Rectal smooth muscle tissue (tissue), 1 donor: ENCODE measurements around the gene TMEM17.
"Not testable (repeated sequence)": the region's sequence is repeated elsewhere in the genome, so short reads cannot be mapped to it uniquely, and the experiment has no call there.

Experiments used
- H3K27ac ChIP-seq: one replicate; pipeline ENCODE4 v1.7.0; 2013; ENCODE audit warnings: low read depth, low read length, inconsistent platforms
- H3K27me3 ChIP-seq: one replicate; pipeline ENCODE4 v1.7.0; 2013; ENCODE audit warnings: low read length; ENCODE audit not compliant: control insufficient read depth, insufficient read depth
- H3K36me3 ChIP-seq: one replicate; pipeline ENCODE4 v1.7.0; 2013; ENCODE audit warnings: low read length; ENCODE audit not compliant: control insufficient read depth, insufficient read depth
- H3K4me1 ChIP-seq: one replicate; pipeline ENCODE4 v1.7.0; 2013; ENCODE audit warnings: low read length; ENCODE audit not compliant: control insufficient read depth, insufficient read depth
- H3K4me3 ChIP-seq: one replicate; pipeline ENCODE4 v1.7.0; 2013; ENCODE audit warnings: low read length
- H3K9ac ChIP-seq: one replicate; pipeline ENCODE4 v1.7.0; 2013; ENCODE audit warnings: low read length

The TMEM17 gene

DNA sequence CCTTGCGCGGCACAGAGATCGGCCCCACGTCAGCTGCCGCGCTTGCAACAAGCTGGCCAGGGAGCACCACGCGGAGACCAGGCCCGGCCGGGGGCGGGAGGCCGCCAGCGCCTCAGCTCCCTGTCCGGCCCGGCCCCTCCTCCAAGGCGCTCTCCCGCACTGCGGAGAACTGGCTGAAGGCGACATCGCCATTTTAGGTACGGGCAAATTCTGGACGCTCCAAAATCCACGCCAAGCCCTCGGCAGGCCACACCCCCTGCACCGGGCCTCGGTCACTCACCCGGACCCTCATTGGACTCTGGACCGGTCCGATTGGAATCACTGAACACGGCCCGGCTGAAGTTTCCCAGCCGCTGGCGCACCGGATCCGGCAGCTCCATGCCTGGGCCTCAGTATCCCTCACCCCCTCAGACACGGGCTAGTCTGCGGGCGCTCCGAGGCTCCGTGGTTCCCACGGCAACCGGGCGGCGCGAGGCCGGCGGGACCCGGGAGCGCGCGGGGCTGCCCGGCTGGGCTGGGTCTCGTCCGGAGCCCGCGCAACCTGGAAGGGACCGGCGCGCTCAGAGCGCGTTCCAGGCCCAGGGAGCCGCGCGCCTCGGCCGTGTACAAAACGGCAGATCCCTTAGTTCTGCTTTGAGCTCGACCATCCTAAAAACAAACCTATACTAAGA lies at the start of gene TMEM17:
Gene TMEM17 (minus strand): TSS at position 446 of the 671 bp plus-strand sequence. CDS start 66 bp downstream, at position 380.
- Histone ChIP-seq H3K9ac (peak within 1 kb of the TSS; percentile 55), H3K27ac (peak within 1 kb of the TSS; percentile 90), H3K36me3 (no peaks in the 10 kb centered on the region), H3K4me1 (peaks cover 6% of the 10 kb centered on the region), H3K27me3 (no peaks in the 10 kb centered on the region), H3K4me3 (peak within 1 kb of the TSS; percentile 84)

- Histone ChIP-seq H3K27ac (no peak overlapping the region), H3K9ac (no peak overlapping the region), H3K36me3 (no peaks in the 10 kb centered on the region), H3K4me3 (no peak overlapping the region), H3K27me3 (no peaks in the 10 kb centered on the region), H3K4me1 (no peaks in the 10 kb centered on the region)
Measured at GRCh38 chr2:62554440-62554839, 48.4 kb upstream of the TMEM17 start.

DNA sequence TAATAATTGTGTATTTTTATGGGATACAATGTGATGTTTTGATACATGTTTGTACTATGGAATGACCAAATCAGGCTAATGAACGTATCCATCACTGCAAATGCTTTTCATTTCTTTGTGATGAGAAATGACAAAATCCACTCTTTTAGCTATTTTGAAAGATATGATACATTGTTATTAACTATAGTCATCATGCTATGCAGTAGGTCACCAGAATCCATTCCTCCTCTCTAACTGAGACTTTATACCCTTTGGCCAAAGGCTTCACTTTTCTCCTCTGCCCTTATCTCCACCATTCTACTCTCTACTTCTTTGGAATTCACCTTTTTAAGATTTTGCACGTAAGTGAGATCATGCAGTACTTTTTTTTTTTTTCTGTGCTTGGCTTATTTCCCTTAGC lies 44.5 kb upstream of the TMEM17 start:
- Histone ChIP-seq H3K27me3 (no peaks in the 10 kb centered on the region), H3K9ac (no peak overlapping the region), H3K36me3 (no peaks in the 10 kb centered on the region), H3K4me3 (no peak overlapping the region), H3K27ac (no peak overlapping the region), H3K4me1 (no peaks in the 10 kb centered on the region)

GRCh38 chr2:62547854-62548253 lies 41.9 kb upstream of the TMEM17 start:
- no peaks in the 10 kb centered on the region for H3K27me3 ChIP-seq

DNA sequence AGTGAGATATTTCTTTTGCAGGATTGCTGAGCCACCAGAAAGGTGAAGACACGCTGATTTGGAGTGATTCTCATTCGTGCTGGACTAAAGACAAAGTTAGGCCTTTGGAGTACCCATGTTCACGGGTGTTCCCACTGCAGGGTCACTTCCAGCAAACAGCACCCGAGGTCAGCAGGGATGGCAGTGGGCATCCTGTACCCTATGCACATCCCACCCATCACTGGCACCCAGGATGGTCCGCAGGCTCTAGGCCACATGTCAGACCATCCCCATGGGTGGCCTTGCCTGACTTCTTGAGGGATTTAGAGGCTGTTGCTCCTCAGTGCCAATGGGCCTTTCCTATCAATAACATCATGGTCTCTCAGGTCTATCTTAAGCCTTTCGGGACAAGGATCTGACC lies 39.3 kb upstream of the TMEM17 start:
- Histone ChIP-seq H3K27ac (no peak overlapping the region), H3K4me1 (peaks cover 2% of the 10 kb centered on the region), H3K9ac (no peak overlapping the region), H3K36me3 (no peaks in the 10 kb centered on the region), H3K4me3 (no peak overlapping the region), H3K27me3 (no peaks in the 10 kb centered on the region)

More at GRCh38 chr2:62547854-62548253, 41.9 kb upstream of the TMEM17 start:
- Histone ChIP-seq H3K4me3 (no peak overlapping the region), H3K9ac (no peak overlapping the region), H3K36me3 (no peaks in the 10 kb centered on the region), H3K27ac (no peak overlapping the region), H3K4me1 (no peaks in the 10 kb centered on the region)

DNA sequence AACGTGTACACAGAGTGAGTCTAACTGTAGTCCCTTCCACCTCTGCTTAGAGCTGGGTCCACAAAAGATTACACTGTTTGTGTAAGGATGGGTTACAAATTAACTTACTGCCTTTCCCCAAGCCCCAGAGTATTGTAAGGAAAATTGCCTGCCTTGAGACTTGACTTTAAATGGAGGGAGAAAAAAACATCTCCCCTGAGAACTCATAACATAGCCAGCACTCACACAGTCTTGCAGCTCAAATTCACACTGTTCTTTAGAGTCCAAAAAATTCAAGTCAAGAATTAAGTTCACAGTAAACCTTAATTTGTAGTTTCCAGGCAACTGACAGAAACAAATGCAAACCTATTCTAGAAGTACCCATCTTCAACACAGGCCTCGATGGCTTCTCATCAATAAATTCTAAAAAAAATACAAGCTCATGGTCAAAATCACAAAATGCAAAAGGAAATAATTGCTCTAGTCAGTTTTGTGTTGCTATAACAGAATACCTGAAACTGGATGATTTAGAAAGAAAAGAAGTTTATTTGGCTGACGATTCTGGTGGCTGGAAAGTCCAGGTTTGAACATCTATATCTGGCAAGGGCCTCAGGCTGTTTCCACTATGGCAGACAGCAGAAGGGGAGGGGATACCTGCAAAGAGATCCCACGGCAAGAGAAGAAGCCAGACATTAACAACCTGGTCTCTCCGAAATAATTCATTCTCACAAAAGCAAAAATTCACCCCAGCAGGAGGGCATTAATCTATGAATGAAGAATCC lies 34.6 kb upstream of the TMEM17 start:
- Histone ChIP-seq H3K4me1 (peaks cover 2% of the 10 kb centered on the region), H3K27me3 (no peaks in the 10 kb centered on the region), H3K9ac (no peak overlapping the region), H3K4me3 (no peak overlapping the region), H3K36me3 (no peaks in the 10 kb centered on the region), H3K27ac (no peak overlapping the region)

DNA sequence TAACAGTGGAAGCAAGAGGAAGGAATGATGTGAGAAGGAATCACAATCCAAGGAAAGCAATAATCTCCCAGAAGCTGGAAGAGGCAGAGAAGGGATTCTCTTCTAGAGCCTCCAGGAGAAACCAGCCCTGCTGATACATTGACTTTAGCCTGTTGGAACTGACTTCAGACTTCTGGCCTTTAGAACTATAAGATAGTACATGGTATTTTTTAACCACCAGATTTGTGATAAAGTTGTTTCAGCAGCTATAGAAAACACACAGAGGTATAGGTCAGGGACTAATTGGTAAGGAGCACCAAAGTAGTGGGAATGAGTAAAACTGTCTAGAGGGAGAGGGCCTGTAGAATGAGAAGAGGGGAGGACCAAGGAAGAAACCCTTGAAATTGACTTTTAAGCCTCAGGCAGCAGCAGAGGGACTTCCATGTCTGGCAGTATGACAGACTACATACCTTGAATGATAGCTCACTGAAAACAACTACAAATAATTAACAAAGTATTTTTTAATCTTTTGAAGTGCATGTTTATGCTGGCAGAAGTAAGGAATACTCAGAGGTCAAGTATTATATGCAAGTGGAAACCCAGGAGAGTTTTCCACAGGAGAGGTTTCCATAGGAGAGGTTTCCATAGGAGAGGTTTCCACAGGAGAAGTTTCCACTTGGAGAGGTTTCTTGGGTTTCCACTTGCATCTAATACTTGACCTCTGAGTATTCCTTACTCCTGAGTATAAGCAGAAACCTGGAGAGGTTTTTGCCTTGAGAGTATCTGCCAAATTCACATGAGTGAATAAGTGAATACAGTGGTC lies 33.8 kb upstream of the TMEM17 start:
- Histone ChIP-seq H3K4me3 (no peak overlapping the region), H3K27ac (no peak overlapping the region), H3K4me1 (peaks cover 2% of the 10 kb centered on the region), H3K9ac (no peak overlapping the region), H3K36me3 (no peaks in the 10 kb centered on the region), H3K27me3 (no peaks in the 10 kb centered on the region)

DNA sequence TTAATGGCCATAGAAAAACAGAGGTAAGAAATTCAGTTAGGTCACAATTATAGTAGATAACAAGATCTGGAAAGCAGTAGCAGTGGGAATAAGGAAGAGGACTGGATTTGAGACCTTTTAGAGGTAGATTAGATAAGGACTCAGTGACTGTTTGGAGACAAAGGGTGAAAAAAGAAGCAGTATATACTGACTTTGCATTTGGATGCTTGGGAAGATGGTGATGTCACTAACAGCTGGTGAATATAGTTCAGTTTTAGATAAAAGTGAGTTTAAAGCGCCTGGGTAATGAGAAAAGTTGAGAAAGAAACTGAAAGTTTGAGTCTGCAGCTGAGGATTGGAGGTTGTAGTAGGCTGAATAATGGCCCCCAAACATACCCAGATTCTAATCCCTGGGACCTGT lies 32.8 kb upstream of the TMEM17 start:
- no peaks in the 10 kb centered on the region for H3K36me3 ChIP-seq
- H3K27me3 ChIP-seq = no peaks in the 10 kb centered on the region
- H3K9ac ChIP-seq = no peak overlapping the region
- H3K4me1 ChIP-seq = peaks cover 2% of the 10 kb centered on the region
- H3K4me3 ChIP-seq = no peak overlapping the region
- H3K27ac ChIP-seq = no peak overlapping the region

- Histone ChIP-seq H3K27me3 (no peaks in the 10 kb centered on the region), H3K4me1 (peaks cover 2% of the 10 kb centered on the region), H3K36me3 (no peaks in the 10 kb centered on the region), H3K4me3 (no peak overlapping the region), H3K9ac (no peak overlapping the region), H3K27ac (no peak overlapping the region)
Measured at GRCh38 chr2:62537814-62538213, 31.8 kb upstream of the TMEM17 start.

DNA sequence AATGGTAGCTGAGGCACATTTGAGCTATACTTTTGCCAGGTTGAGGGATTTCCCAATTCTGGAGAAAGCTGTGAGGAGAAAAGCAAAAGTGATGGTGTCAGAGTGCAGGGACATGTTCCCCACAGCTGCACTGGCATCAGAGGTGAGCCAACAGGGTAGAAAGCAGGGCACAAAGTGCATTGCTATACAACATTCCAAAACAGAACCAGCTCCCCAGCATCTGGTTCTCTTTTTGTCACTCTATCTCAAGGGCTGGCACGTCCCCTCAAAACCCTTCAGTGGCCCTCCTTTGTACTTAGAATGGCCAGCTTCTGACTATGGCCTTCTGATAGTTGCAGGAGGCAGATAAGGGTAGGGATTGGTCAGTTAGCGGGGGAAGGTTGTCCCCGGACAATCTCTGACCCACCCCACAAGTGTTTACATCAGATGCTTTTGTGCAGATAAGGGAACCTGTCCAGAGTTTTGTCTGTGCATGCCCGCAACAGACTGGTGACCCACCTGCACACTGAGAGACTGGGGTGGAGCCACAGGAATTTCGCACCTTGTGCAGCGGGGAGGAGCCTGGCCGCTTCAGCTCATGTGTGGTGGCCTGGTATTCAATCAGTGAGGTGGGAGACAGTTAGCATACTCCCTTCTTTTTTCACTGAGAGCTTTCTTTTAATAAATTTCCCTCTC lies 31.0 kb upstream of the TMEM17 start:
- no peak overlapping the region for H3K4me3 ChIP-seq
- H3K36me3 ChIP-seq = no peaks in the 10 kb centered on the region
- peaks cover 2% of the 10 kb centered on the region for H3K4me1 ChIP-seq
- H3K27me3 ChIP-seq = no peaks in the 10 kb centered on the region
- no peak overlapping the region for H3K9ac ChIP-seq
- H3K27ac ChIP-seq = no peak overlapping the region

DNA sequence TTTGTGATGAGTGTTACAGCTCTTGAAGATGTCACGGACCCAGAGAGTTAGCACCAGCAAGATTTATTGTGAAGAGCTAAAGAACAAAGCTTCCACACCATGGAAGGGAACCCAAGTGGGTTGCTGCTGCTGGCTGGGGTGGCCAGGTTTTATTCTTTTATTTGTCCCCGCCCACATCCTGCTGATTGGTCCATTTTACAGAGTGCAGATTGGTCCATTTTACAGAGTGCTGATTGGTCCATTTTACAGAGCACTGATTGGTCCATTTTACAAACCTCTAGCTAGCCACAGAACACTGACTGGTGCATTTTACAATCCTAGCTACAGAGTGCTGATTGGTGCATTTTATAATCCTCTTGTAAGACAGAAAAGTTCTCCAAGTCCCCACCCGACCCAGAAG lies 29.5 kb upstream of the TMEM17 start:
- H3K4me3 ChIP-seq, H3K27ac ChIP-seq, H3K36me3 ChIP-seq, H3K27me3 ChIP-seq, H3K9ac ChIP-seq, H3K4me1 ChIP-seq: not testable (repeated sequence)

DNA sequence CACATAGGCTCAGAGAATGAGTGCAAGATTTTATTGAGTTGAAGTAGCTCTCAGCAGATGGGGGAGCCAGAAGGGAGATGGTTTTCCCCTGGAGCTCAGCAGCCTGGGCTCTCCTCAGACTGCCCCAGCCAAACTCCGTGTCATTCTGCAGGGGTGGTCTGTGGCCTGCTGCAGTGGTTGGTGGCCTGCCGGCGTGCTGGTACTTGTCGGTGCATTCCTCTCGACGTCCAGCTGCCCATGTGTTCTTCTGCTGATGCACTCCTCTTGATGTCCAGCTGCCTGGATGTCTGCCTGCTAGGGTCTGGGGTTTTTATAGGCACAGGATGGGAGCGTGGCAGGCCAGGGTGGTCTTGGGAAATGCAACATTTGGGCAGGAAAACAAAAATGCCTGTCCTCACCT lies 25.6 kb upstream of the TMEM17 start:
- H3K36me3 ChIP-seq = no peaks in the 10 kb centered on the region
- H3K4me3 ChIP-seq = no peak overlapping the region
- H3K27ac ChIP-seq = no peak overlapping the region
- H3K9ac ChIP-seq = no peak overlapping the region
- H3K4me1 ChIP-seq = no peaks in the 10 kb centered on the region
- H3K27me3 ChIP-seq = no peaks in the 10 kb centered on the region
